NCI-H82 (cell line): Measurements from ENCODE around the gene ZNF770.

Source experiments
- DNase-seq: peaks from one replicate; lab custom pipeline; 2025; lab: John Stamatoyannopoulos, UW

Gene ZNF770, protein sequence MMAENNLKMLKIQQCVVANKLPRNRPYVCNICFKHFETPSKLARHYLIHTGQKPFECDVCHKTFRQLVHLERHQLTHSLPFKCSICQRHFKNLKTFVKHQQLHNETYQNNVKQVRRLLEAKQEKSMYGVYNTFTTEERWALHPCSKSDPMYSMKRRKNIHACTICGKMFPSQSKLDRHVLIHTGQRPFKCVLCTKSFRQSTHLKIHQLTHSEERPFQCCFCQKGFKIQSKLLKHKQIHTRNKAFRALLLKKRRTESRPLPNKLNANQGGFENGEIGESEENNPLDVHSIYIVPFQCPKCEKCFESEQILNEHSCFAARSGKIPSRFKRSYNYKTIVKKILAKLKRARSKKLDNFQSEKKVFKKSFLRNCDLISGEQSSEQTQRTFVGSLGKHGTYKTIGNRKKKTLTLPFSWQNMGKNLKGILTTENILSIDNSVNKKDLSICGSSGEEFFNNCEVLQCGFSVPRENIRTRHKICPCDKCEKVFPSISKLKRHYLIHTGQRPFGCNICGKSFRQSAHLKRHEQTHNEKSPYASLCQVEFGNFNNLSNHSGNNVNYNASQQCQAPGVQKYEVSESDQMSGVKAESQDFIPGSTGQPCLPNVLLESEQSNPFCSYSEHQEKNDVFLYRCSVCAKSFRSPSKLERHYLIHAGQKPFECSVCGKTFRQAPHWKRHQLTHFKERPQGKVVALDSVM

DNA sequence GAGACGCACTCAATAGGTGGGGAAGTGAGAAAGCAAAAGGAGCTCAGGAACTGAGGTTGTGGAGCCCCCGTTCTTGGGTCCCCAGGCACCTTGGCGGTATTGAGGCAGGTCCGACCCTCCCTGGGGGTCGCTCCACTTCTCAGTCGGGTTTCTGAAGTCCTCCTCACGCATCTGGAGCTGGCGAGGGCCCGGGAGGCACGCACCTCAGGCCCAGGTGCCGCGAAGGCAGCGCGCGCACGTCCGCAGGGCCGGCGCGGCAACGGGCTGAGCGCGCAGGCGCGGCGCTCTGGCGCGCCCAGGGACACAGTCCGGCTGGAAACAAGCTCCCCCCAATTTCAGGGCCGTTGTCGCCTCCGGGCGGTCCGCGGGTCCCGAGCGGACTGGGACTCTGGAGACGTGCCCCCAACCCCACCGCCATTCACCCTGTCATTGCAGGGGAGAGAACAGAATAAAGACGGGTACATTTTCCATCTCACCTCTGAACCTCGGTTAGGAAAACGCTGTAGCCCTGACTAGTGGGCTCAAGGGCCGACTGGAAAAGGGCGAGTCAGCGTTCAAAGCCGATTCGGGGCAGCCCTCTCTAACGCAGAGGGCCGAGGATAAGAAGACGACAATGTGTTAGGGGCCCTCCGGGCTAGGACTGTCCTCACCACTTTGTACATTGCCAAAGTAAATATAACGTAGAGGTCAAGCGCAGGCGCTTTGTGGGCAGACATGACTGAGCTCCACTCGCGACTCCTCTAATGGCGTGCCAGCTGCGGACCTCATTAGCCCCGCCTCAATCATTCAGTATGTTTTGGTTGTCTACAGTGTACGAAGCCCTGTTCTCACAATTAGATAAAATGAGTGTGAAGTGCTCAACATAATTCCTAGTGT is at the start of gene ZNF770:
ZNF770 (minus strand) TSS at position 261 of the 876 bp plus-strand sequence. CDS start 4,853 bp downstream, outside the sequence.
- DNase-seq: peak; percentile 83

DNA sequence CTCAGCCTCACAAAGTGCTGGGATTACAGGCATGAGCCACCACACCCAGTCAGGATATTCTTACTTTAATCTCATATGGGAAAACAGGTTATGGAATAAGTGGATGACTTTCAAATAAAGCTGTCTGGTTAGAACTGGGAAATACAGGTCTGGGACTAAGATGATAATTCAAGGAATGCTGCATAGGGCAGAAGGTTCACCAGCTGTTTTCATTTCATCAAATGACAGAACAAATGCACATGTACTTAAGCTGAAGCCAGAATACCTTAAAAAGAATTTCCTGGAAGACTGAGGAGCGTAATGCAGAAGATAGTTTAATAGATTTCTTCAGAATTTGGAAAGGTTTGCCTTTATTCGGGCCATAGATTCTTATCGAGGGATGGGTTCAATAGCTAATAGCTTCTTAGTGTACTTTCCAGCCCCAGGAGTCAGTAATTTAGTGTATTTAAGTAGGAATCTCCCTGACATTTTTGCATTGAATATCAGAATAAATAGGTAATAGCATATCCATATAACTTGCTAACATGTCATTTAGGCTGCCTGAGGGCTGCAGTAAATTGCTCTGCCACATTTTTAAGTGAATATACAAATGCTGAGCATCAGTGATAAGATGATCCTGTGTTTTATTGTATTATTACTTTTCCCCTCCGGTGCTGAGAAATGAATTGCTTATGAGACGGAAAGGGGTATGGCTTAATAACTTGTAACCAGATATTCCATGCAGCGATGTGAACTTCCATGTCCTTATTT is 40.3 kb upstream of the ZNF770 start:
- DNase-seq: no peak

DNA sequence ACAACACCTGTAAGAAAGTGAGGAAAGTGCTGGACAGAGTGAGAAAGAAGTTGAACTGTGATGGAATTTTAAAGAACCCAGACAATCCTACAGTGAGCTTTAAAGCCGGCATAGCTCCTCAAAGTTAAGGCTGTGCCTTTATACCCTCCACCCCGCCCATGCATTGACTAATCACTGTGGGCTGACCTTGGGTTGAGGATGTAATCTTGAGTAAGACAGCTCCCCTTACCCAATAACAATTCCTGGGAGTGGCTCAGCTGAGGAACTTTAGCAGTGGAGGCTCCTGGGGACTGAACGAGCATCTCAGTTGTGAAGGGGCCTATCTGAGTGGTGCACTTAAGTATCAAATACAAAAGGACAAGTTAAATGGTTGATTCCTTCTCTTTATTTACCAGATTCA is 35.7 kb upstream of the ZNF770 start:
- DNase-seq: no peak

DNA sequence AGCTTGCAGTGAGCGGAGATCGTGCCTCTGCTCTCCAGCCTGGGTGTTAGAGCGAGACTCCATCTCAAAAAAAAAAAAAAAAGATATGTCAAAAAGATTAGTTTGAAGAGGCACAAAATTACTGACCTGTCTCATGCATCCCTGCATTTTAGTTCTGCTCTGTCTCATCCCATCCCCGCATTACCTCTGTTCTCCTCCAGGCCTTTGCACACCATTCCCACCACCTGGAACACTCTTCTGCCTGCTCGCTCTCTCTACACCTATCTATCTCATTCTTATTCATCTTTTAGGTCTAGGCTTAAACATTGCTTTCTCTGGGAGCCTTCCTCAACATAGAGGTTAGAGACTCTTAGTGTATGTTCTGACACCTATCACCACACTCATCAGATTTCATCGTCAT is 32.9 kb upstream of the ZNF770 start:
- DNase-seq: no peak

DNA sequence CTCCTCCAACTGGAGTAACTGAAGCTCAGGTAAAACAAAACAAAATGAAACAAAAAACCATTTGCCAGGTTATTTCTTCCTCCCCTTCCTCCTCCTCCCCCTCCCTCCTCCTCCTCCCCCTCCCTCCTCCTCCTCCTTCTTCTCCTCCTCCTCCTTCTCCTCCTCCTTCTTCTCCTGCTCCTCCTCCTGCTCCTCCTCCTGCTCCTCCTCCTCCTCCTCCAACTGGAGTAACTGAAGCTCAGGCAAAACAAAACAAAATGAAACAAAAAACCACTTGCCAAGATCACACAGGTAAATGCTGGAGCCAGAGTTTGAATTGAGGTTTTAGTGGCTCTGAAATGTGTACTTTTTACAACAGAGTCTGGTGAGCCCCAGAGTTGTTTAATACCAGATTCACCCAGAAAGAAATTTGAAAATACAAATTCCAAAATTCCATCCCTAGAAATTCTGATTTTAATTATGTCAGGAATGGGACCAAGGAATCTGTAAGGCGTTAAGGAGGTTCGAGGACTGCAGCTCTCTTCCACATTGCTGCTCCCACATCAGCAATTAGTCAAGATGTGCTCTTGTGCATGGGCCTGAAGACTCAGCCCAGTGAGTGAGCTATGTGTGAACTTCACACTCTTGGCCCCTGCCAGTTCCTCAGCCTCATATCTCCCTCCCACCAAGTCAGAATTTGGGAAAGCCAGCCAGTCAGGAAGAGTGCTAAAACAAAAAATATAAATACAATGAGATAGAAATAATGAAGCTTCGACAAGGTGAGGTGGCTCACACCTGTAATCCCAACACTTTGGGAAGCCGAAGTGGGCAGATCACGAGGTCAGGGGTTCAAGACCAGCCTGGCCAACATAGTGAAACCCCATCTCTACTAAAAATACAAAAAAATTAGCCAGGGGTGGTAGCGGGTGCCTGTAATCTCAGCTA is 31.6 kb upstream of the ZNF770 start:
- DNase-seq: no peak

DNA sequence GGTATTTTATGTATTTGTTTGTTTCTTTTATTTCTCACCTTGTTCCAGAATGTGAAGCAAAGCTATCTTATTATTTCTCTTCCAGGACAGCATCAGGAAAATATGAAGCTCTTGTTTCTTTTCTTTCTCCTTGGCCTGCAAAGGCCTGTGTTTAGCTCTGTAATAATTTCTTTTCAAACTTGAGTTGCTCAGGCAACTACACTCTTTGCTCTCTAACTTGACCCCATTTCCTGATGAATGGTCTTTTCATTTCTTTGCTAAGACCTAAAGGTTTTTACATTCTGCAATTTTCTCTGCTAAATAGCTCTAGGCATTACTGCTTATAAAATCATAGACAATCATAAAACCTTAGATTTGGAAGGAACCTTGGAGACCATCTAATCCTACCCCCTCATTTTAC is 26.2 kb upstream of the ZNF770 start:
- no peak for DNase-seq

DNA sequence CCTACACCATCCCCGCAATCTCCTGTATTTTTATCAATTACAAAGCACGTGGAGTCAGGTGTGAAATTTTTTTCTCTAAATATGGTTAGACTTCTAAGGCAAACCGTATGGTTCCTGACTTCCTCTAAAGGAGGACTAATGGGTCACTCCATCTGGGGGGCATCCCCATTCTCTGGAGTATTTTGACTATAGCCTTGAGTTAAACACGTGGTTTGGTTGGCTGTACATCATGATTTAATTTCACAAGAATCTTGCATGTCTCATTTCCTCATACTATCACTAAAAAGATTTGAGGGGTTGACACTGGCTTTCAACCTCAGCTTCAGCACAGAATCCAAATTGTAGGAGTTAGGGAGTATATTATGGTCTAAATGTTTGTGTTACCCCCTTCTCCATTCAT is 25.3 kb upstream of the ZNF770 start:
- no peak for DNase-seq

DNA sequence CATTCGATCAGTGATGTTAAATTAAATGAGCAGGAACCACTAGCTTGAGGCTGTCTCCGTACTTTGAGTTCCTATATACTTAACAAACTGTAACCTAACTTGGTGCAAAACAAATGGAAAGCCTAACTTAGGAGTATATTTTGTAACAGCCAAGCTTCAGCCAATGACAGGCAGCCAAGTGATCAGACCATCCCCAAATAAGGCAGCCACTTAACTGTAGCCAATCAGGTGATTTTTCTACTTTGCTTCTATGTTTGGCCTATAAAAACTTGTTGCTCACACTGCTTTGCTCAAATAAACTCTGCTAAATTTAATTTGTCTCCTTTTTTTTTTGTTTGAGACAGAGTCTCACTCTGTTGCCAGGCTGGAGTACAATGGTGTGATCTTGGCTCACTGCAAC is 19.3 kb upstream of the ZNF770 start:
- no peak for DNase-seq

DNA sequence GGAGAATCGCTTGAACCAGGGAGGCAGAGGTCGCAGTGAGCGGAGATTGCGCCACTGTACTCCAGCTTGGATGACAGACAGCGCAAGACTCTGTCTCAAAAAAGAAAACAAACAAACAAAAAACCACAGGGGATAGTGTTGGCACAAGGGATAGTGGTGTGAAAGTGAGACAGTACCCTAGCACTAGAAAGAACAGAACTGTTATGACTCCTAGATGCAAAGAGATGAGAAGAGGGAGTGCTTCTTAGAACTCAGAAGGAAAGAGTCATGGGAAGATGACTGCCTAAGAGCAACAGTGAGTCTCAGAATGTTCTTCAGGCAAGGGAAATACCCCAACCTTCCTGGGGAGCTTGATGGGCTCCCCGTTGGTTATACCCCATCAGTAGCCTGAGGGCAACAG is 17.8 kb upstream of the ZNF770 start:
- no peak for DNase-seq

DNA sequence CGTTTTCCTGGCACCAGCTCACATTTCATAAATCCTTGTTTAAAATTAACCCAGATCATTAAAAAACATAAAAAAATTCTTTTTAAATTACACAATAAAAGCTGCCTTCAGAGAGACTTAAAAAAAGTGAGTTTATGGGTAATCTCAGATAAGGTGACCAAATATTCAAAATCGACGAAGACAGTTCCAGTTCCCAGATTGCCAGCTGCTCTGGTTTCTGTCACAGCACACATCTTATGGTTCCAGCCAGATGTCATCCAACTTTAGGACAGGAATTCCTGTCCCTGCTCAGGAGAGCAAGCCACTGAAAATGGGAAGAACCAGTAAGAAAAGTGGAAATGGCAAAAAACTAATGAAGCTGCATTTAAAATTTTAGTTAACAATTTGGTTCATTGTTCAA is 15.8 kb upstream of the ZNF770 start:
- no peak for DNase-seq

DNA sequence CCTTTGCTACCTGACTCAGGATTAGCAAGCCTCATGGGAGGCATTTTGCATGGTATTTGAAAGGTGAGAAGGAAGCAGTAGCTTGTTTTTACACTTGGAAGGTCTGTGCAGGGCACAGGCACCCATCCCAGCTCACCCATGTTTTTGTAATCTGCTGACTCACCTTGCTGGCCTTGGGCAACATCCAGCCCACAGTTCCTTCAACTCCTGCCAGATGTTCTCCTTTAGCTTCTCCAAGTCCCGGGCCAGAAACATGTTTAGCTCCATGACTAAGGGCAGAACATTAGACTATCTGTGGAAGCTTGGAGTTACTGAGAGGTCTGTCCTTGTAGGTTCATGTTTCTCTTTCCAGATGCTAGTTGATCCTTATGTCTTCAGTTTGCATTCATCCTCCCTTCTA is 12.4 kb upstream of the ZNF770 start:
- no peak for DNase-seq

DNA sequence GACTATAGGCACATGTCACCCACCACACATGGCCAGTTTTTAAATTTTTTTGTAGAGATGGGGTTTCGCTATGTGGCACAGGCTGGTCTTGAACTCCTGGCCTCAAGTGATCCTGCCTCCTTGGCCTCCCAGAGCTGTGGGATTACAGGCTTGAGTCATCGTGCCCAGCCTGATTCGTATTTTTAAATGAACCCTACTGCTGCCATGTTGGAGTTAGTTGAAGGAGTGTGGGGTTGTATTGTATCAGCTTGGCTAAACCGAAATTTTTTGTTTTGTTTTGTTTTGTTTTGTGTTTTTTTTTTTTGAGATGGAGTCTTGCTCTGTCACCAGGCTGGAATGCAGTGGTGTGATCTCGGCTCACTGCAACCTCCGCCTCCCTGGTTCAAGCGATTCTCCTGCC is 11.8 kb upstream of the ZNF770 start:
- no peak for DNase-seq

DNA sequence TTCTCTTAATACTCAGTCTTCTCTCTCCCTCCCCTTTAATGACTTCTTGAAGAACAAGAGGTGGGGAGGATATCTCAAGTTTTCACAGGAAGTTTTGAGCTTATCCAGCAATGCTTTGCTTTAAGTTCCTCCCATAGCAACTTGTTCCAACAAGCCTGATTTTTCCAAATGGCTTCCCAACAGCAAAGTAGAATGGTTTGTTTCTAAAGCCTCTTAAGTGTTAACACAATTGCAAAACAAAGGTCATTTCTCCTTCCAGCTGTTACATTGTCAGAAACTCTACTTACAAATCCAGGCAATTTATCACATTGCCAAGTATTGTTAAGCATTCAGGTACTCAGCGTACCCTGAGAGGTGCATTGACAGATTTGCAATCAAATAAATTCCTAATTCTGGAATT is 6.8 kb upstream of the ZNF770 start:
- no peak for DNase-seq

DNA sequence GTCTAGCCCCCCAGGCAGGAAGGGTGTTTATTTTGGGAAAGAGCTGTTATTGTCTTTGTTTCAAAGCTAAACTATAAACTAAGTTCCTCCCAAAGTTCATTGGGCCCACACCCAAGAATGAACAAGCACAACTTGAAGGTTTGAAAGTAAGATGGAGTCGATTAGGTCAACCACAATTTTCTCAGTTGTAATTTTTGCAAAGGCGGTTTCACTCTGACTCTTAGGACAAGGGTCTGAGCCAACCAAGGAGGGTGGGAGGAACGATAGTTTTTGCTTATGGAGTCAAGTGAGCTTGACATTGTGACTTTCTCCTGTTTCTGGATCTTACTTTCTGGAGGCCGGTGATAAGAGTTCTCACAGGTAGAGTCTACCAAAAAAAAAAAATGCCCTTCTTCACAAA is 5.8 kb upstream of the ZNF770 start:
- no peak for DNase-seq

DNA sequence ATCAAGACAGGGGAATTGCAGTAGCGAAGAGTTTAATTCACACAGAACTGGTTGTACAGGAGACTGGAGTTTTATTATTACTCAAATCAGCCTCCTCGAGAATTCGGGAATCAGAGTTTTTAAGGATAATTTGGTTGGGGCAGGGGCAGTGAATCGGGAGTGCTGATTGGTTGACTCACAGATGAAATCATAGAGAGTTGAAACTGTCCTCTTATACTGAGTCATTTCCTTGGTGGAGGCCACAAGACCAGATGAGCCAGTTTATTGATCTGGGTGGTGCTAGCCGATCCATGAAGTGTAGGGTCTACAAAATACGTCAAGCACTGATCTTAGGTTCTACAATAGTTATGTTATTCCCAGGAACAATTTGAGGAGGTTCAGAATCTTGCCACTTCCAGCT is 5.3 kb upstream of the ZNF770 start:
- DNase-seq: no peak

DNA sequence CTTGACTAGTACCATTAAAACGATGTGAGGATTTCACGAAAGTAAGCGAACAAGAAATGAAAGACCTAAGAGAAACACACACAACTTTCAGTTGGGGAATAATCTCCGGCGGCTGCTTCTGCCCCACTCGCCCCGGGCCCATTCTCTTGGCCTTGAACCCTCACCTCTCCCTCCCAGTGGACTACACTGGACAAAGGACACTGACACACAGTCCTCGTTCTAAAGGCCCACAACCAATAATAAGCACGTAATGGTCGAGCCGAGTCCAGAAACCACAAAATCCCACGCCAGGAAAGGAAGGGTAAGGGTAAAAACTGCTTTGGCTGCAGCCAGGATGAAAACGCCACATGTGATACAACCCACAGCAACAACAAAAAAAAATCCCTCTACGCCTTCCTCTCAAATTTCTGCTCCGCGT is 469 bp downstream of the ZNF770 start:
- peak; percentile 39 for DNase-seq

DNA sequence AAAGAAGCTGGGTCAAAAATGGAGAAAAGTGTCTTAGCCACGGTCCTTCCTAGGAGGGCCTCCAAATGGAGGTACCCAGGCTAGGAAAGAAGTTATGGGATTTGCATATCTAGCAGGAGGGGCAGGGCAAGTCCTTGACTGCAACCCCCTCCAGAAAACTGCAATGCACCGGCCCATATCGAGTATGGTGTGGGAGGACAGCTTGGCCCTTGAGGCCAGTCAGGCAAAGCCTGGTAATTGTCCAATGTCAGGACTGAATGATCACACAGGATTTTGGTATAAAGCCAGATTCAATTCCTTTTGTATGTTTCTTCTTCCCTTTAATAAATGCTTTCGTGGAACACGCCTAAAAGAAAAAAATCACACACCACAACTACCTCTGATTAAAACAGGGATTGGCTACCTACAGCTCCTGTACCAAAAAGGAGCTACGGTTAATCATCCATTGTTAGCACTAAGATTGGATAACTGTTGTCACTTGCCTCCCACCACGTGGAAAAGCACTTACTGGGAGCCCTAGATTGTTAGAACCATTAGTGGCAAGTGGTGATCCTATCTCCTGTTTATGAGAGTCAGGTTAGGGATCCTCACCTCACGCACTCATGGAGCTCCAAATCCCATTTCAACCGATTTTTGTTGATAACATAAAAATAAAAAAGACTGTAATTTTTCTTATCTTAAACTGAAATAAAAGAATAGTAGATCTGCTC is 1.2 kb downstream of the ZNF770 start:
- peak; percentile 42 for DNase-seq

DNA sequence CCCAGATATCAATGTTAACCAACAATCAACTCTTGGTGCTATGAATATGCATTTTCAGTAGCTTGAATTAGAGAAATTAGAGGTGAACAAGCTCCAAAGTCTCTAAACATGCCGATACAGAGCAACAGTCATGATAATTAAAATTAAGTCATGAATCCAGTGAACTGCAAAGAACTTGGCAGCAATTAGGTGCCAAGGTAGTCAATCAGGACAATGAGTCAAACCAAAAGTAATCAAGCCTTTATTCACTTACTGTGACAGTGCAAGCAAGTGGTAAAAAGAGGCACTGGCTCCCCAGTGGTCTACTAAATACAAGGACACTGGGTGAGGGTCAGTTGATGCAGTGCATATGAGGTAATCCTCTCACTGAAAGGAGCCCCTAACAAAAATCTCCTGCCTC is 1.8 kb downstream of the ZNF770 start:
- no peak for DNase-seq

DNA sequence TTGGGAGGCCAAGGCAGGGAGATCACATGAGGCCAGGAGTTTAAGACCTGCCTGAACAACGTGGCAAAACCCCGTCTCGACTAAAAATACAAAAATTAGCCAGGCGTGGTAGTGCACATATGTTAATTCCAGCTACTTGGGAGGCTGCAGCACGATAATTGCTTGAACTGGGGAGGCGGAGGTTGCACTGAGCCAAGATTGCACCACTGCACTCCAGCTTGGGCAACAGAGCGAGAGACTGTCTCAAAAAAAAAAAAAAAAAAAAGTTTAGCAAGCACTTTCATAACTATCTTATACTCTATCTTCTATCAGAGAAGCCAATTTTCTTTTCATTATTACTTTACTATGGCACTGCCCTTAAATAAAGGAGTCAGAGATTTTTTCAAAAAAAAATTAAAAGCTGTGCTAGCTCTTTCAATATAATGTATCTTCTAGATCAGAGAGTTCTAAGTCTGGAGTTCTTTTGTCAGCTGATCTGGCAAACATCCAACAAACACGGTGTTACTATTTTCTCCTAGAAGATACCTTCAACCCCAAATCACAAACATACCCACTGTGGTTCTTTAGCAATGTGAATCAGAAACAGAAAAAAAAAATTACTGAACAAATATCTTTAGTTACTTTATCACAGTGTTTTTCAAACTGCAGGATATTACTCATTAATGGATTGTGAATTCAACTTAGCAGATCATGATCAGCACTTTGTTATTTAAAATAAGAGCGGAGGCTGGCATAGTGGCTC is 3.0 kb downstream of the ZNF770 start:
- DNase-seq: no peak
